Neutrophil (primary cell): ENCODE results near the gene NSUN6.

Experiments used
- H3K27ac ChIP-seq: fragments of 200-600 bp; sonication (generic); 2 replicates; pipeline ENCODE4 v1.5.1; 2016; ENCODE audit warnings: mild to moderate bottlenecking, moderate library complexity
- H3K27me3 ChIP-seq: fragments of 200-600 bp; sonication (generic); 2 replicates; pipeline ENCODE4 v1.6.0; 2016; ENCODE audit warnings: mild to moderate bottlenecking
- H3K36me3 ChIP-seq: fragments of 200-600 bp; sonication (generic); 2 replicates; pipeline ENCODE4 v1.5.1; 2017
- H3K4me1 ChIP-seq, 2 experiments: fragments of 200-600 bp in 1 of 2; sonication (generic) in 1 of 2; 1 replicate in 1 of 2; 2 replicates in 1 of 2; pipeline versions ENCODE4 v1.5.1 to v1.6.1; 2013 to 2016; ENCODE audit warnings: low read depth in 1 of 2, low read length in 1 of 2, mild to moderate bottlenecking in 1 of 2, moderate library complexity in 1 of 2; ENCODE audit not compliant: control insufficient read depth in 1 of 2, insufficient read depth in 1 of 2
- H3K4me3 ChIP-seq, 2 experiments: fragments of 200-600 bp in 1 of 2; sonication (generic) in 1 of 2; 1 replicate in 1 of 2; 2 replicates in 1 of 2; pipeline ENCODE4 v1.5.1; 2013 to 2016; ENCODE audit warnings: low read depth in 1 of 2, low read length in 1 of 2, mild to moderate bottlenecking in 1 of 2, moderate library complexity in 1 of 2
- H3K9me3 ChIP-seq: fragments of 200-600 bp; sonication (generic); 2 replicates; pipeline ENCODE4 v1.5.1; 2016
- CTCF ChIP-seq: fragments of 200-600 bp; sonication (generic); IDR thresholded peaks from 2 replicates; pipeline ENCODE4 v1.5.1; 2016; ENCODE audit warnings: antibody characterized with exemption

NSUN6 gene

GRCh38 chr10:18566177-18566576 is 85.2 kb downstream of the NSUN6 start:
- Histone ChIP-seq H3K4me1 (no peaks in the 10 kb centered on the region), H3K4me3 (no peak overlapping the region), H3K36me3 (no peaks in the 10 kb centered on the region), H3K9me3 (no peaks in the 10 kb centered on the region), H3K27me3 (no peaks in the 10 kb centered on the region), H3K27ac (no peak overlapping the region)
- TF ChIP-seq CTCF, result no peak

GRCh38 chr10:18565006-18565405 is 86.4 kb downstream of the NSUN6 start:
- Histone ChIP-seq H3K4me1 (no peaks in the 10 kb centered on the region), H3K27me3 (no peaks in the 10 kb centered on the region), H3K27ac (no peak overlapping the region), H3K9me3 (no peaks in the 10 kb centered on the region), H3K36me3 (no peaks in the 10 kb centered on the region), H3K4me3 (no peak overlapping the region)
- no peak for TF ChIP-seq CTCF

- H3K9me3 ChIP-seq, result no peaks in the 10 kb centered on the region
- H3K27ac ChIP-seq, result no peak overlapping the region
- H3K4me1 ChIP-seq, result no peaks in the 10 kb centered on the region
- H3K36me3 ChIP-seq, result no peaks in the 10 kb centered on the region
- TF ChIP-seq CTCF, result no peak
- no peak overlapping the region for H3K4me3 ChIP-seq
- H3K27me3 ChIP-seq, result no peaks in the 10 kb centered on the region
Observed at GRCh38 chr10:18563003-18563726, 88.2 kb downstream of the NSUN6 start.

GRCh38 chr10:18561861-18562551 is 89.4 kb downstream of the NSUN6 start:
- Histone ChIP-seq H3K4me3 (no peak overlapping the region), H3K4me1 (no peaks in the 10 kb centered on the region), H3K27me3 (no peaks in the 10 kb centered on the region), H3K9me3 (no peaks in the 10 kb centered on the region), H3K36me3 (no peaks in the 10 kb centered on the region), H3K27ac (no peak overlapping the region)
- no peak for TF ChIP-seq CTCF

- Histone ChIP-seq H3K9me3 (no peaks in the 10 kb centered on the region), H3K36me3 (no peaks in the 10 kb centered on the region), H3K4me1 (no peaks in the 10 kb centered on the region), H3K4me3 (no peak overlapping the region), H3K27ac (no peak overlapping the region), H3K27me3 (no peaks in the 10 kb centered on the region)
- TF ChIP-seq CTCF, result no peak
Observed at GRCh38 chr10:18557960-18558359, 93.4 kb downstream of the NSUN6 start.
